Stimulated activated CD4-positive, alpha-beta T cell treated with anti-CD3 and anti-CD28 coated beads, TNF-alpha, amount 100 ng/mL, for 4 hours (primary cell): ENCODE measurements around the gene TPGS1.

Experiments used
- DNase-seq, 3 experiments: peaks; one replicate each; pipeline ENCODE4 v3.0.0-alpha.2; 2020; ENCODE audit warnings: low read depth in 3 of 3

TPGS1 gene

DNA sequence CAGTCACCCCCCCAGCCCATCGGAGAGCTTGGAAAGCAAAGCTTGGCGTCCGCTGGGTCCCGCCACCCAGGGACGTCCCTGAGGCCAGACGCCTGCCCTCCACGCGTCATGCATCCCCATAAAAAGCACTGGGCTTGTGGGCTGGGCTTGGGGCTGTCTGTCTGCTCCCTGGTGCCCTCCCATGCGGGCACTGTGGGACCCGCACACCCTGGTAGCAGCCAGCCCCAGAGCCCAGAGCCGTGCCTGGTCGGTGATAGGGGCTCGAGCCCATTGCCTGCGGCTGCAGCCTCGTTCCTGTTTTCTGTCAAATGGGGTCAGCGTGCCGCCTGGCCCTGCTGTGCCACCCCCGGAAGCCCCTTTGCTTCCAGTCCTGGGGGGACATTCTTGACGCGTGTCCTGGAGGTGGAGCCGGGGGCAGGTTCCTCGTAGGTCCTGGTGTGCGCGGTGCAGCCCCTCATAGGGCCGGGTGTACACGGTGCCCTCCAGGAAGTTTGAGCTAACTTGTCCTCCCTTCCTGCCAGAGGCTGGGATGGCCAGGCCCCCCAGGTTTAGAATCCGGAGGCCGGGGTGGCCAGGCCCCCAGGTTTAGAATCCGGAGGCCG is 32.2 kb downstream of the TPGS1 start:
- DNase-seq, result no peak

DNA sequence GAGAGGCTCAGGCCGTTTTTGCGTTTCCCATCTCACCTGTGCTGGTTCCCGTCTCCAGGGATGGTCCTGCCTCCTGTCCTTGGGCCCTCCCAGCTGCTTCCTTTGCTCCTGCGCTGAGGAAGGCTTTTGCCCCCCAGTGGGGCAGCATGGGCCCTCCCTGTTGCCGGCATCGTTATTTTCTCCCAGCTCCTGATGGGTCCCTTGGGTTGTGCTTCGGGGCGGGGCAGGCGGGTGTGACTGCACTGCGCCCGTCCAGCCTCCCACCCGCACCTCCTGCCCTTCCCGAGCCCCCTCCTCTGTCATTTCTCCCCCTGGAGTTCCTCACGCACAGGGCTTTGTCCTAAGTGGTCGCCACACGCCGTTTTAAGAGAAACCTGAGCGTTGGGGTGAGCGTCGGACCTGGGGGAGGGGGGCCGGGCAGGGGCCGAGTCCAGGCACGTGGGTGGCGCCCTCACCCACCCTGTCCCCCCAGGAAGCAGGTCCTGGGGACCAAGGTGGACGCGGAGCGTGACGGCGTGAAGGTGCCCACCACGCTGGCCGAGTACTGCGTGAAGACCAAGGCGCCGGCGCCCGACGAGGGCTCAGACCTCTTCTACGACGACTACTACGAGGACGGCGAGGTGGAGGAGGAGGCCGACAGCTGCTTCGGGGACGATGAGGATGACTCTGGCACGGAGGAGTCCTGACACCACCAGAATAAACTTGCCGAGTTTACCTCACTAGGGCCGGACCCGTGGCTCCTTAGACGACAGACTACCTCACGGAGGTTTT is 33.8 kb downstream of the TPGS1 start:
- no peak for DNase-seq

DNA sequence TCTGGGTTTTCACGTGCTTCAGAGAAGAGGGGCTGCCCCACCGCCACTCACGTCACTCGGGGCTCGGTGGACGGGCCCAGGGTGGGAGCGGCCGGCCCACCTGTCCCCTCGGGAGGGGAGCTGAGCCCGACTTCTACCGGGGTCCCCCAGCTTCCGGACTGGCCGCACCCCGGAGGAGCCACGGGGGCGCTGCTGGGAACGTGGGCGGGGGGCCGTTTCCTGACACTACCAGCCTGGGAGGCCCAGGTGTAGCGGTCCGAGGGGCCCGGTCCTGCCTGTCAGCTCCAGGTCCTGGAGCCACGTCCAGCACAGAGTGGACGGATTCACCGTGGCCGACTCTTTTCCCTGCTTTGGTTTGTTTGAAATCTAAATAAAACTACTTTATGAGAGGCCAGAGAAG is 34.4 kb downstream of the TPGS1 start:
- DNase-seq, result no peak

DNA sequence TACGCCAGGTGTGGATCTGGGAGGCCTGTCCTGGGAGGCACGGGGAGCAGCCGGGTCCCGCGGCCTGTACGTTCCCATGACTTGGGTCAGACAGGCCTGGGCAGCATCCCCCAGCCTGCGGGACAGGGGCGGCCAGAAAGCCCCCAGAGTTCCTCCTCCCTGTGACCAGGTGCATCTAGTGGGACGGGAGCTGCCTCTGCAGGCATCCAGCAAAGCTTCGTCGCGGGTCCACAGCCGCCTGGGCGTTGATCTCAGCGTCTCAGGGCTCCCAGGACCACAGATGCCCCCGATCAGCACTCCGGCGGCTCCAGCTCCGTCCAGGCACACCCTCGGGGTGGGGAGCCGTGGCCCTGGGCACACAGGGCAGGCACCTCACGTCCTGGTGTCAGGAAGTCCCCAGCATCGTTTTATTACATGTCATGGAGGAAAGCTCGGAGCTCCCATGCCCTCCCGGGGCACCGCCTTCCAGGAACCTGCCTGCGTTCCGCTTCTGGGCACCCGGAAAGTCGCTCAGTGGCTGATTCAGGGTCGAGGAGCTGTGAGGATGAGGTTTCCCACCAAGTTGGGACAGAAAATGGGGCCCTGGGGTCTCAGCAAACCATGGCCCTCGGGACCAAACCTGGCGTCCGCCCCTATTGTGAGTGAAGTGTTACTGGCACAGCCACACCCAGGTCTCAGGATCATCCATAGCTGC is 35.0 kb downstream of the TPGS1 start:
- no peak for DNase-seq

DNA sequence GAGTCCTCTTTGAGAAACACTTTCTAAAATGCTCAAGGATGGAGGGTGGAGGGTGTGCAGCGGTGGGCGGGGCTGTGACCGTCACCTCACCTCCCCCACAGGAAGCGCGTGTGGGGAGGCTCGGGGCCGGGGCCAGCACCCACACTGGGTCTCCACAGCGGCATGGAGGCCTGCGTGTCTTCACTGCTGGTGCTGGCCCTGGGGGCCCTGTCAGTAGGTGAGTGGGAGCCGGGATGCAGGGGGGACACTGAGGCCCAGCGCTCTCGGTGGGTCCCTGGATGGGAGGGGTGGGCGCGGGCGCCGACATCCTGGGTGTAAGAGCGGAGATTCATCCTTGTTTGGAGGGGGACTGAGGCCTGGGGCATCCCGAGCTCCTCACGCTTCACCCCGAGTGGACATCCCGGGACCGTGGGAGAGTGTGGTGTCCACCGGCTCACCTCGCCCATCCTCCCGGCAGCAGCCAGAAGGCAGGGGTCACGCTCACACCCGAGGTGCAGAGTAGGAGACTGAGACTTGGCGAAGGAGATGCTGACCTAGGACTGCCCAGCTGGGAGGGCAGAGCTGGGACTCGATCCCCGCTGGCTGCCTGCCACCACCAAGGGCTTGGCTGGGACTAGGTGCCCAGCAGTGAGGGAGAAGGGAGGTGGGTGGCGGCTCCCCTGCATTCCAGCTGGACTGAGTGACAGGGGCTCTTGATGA is 36.8 kb downstream of the TPGS1 start, which contains the start of gene GZMM:
Gene GZMM (plus strand): TSS at position 144 of the 699 bp plus-strand sequence. CDS start 19 bp downstream, at position 163.
- peak; percentile 54 to 63 (median 60) for DNase-seq

DNA sequence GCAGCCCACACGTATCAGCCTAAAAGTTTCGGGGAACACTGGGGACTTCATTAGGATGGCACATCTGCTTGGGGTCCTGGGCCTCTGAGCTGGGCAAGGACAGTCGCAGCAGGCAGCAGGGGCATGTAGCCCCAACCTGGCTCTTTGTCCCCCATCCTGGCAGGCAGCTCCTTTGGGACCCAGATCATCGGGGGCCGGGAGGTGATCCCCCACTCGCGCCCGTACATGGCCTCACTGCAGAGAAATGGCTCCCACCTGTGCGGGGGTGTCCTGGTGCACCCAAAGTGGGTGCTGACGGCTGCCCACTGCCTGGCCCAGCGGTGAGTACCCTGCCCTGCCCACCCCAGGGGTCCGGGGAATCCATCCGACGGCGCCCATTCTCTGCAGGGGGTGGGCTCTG is 39.8 kb downstream of the TPGS1 start:
- DNase-seq, result no peak

DNA sequence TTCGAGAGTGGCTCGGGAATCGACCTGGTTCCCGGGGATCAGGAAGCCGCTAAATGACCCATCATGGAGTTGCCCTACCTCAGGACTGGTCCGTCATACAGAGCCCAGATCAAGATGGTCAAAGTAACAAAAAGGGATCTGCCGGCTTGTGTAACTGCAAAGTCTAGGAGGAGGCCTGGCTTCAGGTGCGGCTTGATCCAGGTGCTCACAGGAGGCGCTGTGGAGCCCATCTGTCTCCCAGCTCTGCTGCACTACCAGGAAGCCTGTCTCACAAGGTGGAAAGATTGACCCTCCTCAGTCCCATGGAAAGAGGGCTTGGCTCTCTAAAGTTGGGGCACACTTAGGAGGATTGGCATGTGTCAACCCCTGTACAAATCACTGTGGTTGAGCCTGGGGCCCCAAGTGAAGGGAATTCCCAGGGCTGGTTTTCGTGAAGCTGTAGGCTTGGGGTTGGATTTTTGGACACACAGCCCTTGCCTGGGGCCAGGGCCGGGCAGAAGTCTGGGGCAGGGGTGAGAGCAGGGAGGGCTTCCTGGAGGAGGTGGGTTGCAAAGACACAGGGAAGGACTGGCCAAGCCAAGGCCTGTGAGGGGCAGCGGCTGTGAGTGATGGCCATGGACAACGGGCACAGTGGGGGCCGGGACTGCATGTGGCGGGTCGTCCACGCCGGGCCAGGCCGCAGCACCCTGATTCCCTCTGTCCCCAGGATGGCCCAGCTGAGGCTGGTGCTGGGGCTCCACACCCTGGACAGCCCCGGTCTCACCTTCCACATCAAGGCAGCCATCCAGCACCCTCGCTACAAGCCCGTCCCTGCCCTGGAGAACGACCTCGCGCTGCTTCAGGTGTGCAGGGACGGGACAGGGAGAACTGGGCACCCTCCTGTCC is 40.8 kb downstream of the TPGS1 start:
- DNase-seq, result no peak

DNA sequence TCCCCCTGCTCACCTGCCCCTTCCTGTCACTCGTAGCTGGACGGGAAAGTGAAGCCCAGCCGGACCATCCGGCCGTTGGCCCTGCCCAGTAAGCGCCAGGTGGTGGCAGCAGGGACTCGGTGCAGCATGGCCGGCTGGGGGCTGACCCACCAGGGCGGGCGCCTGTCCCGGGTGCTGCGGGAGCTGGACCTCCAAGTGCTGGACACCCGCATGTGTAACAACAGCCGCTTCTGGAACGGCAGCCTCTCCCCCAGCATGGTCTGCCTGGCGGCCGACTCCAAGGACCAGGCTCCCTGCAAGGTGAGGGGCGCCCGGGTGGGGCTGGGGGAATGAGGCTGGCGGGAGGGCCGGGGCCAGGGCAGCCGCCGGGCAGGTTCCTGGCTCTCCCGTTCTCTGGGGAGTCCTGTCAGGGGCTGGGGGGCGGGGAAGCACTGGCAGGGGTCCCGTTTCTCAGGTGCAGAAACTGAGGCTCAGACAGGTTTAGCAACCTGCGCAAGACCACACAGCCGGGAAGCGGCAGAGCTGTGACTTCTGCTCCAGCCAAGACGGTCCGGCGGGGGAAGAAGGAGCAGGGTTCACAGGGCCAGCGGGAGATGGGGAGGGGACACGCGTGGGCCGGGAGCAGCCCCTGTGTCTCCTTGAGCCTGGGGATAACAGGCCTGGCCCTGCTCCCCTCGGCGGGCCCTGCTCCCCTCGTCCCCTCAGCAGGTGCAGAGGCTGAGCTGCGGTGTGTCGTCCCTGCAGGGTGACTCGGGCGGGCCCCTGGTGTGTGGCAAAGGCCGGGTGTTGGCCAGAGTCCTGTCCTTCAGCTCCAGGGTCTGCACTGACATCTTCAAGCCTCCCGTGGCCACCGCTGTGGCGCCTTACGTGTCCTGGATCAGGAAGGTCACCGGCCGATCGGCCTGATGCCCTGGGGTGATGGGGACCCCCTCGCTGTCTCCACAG is 41.9 kb downstream of the TPGS1 start:
- DNase-seq, result no peak

DNA sequence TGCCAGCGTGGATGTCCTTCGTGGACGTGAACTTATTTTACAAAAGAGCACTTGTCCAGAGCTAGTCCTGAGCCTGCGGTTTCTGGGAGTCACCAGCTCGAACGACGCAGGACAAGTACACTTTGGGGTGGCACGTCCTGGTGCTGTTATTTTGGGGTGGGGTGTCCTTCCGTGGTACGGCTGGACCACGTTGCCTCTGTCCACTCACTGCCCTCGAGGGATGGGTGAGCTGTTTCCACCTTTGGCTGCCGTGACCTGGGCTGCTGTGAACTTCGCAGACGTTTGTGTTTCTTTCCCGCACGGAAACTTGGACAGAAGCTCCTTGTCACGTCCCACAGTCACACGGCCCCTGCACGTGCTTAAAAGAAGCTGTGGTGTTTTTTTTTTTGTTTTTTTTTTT is 47.5 kb downstream of the TPGS1 start:
- DNase-seq, result no peak

DNA sequence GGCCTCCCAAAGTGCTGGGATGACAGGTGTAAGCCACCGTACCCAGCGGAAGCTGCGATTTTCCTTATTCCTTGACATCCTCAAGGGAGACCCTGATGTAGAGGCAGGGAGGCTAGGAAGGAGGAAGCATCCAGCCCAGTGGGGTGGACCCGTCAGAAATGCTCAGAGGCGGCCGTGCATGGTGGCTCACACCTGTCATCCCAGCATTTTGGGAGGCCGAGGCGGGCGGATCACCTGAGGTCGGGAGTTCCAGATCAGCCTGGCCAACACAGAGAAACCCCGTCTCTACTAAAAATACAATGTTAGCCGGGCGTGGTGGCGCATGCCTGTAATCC is 48.1 kb downstream of the TPGS1 start:
- DNase-seq, result no peak

DNA sequence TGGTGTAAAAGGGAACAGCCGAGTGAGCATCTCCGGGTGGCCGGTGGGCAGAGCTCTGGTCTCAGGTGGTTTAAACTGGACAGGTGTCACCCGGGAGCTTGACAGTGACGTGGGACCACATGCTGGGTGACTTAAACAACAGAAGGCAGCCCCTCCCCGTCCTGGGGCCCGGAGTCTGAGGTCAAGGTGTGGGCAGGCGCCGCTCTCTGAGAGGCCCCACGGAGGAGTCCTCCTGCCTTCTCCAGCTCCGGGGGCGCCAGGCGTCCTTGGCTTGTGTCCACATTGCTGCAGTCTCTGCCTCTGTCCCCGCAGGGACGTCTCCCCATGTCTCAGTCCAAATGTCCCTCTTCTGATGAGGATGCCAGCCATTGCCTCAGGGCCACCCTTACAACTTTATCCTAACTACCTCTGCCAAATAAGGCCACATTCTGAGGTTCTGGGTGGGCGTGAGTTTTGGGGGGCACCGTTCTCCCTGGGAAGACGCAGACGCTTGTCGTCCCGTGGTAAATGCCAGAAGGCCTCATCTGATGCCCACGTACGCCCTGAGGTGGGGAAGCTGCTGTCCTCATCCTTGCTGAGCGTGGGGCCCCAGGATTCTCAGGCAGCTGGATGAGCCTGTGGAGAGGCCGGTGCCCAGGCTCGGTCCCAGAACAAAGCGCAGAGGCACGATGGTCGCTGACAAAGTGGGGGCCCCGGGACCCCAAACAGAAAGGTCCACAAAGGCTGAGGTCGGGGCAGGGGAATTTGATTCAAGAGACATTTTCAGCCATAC is 49.5 kb downstream of the TPGS1 start:
- DNase-seq, result no peak

DNA sequence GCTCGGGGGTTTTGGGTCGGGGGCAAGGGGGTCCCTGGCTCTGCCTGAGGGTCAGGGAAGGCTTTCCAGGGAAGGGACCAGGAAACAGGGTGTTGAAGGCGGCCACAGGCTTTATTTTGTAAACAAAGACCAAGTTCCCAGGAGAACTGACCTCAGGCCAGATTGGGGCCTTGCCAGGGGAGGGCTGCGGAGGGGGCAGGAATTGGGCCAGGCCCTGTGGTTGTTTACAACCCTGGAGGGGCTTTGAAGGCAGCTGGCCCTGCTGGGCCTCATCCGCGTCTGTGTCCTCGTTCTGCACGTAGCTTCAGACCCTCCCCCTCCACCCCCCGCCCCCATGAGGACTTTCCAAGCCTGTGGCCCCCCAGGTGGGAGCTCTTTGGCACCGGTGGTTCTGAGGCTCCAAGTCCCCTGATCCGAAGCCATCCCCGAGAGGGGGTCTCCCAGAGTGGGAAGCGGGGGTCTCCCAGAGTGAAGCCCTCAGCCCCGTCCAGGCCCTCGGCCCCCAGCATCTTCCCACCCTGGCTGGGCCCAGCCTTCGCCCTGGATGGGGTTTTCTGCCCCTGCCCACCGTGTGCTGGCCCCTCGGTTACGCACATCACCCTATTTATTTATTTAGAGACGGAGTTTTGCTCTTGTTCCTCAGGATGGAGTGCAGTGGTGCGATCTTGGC is 51.6 kb downstream of the TPGS1 start:
- DNase-seq, result no peak

DNA sequence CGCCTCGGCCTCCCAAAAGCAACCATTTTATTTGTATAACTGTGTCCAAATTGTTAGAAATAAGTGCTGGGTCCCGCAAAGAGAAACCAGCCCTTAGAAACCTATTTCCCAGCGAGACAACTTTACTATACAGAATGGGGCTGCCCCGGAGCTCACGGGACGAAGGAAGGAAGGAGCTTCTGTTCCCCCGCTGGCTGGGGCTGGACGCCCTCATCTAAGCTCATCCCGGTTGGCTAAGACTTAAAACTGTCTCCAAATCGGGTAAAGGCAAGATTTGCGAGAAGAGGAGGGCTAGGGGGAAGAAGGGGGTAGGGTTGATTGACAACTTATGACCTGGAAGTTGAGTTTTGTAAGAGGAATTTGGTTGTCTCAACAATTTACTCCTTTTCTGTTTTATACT is 52.8 kb downstream of the TPGS1 start:
- no peak for DNase-seq

DNA sequence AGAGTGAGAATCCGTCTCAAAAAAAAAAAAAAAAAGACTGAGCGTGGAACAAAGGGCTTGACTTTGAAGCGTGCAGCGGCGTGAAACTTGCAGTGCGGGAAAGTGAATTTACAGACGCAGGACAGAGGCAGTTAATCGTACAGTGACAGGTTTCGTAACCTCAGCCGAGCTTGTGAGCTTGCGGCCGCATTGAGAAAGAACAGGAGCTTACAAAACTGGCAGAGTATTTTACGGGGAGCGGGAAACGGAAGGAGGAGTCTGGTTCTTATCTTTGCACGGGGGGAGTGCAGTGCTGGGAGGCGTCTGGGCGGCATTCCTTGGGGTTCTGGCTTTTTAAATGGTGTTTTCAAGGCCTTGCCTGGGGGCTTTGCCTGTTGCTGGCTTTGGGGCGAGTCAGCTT is 59.1 kb downstream of the TPGS1 start:
- DNase-seq, result no peak

DNA sequence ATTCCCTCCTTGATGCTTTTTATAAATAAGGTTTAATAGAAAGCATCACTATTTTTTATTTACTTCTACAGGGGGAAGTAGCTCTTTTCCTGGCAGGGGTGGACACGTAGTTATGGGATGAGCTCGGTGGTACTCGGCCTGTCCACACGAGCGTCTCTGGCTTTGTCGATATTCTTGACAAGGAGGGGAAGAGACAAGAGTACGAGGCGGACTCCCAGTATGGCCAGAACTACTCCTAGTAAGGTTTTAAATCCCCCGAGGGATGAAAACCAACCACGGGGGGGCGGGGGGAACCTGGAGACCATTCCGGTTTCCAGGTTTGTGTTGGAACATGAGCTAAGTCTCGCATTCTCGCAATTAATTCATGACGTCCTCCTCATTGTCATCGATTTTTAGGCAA is 59.5 kb downstream of the TPGS1 start:
- DNase-seq, result no peak

DNA sequence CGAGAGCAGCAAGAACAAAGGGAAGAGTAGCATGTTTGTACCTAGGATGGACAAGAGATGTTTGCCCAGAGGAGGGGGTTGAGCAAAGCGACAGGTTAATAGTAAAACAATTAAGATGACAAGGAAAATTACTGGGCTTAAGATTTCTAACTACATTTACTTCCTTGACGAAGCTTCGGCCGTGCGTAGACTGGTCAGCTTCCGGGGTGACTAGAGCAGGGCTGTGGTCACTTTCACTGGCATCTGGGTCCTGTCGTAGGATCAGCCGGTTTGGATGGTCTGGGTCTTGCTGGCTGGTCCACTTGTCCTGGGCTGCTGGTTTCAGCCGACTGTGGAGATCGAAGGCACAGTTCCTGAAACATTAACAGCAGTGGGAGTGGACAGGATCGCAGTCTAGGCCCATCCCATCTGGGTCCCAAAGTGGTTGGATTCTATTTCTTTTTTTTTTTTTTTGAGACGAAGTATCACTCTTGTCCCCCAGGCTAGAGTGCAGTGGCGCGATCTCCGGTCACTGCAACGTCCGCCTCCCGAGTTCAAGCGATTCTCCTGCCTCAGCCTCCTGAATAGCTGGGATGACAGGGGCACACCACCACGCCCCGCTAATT is 60.1 kb downstream of the TPGS1 start:
- DNase-seq, result no peak
